LNCaP clone FGC (cell line): Measurements from ENCODE around the gene FRMD6.

Experiments used
- DNase-seq: peaks from one replicate; pipeline ENCODE4 v3.0.0-alpha.2; 2011; ENCODE audit warnings: low read depth
- H3K4me3 ChIP-seq: 2 replicates; pipeline ENCODE4 v1.5.1; 2011; ENCODE audit warnings: mild to moderate bottlenecking, low read depth, low read length, control low read depth
- CTCF ChIP-seq: IDR thresholded peaks from 2 replicates; pipeline ENCODE4 v1.5.1; 2012; ENCODE audit warnings: mild to moderate bottlenecking; ENCODE audit not compliant: control insufficient read depth, insufficient read depth; ENCODE audit errors: extremely low read depth

FRMD6 gene

GRCh38 chr14:51715250-51715649 lies 63.5 kb downstream of the FRMD6 start:
- TF ChIP-seq CTCF: no peak
- DNase-seq: no peak

GRCh38 chr14:51715742-51716141 lies 64.0 kb downstream of the FRMD6 start:
- no peak for DNase-seq
- no peak for TF ChIP-seq CTCF
- no peak overlapping the region for H3K4me3 ChIP-seq

More at GRCh38 chr14:51715250-51715649, 63.5 kb downstream of the FRMD6 start:
- H3K4me3 ChIP-seq: no peak overlapping the region

GRCh38 chr14:51716610-51717009 lies 64.9 kb downstream of the FRMD6 start:
- H3K4me3 ChIP-seq: no peak overlapping the region
- no peak for DNase-seq
- no peak for TF ChIP-seq CTCF

GRCh38 chr14:51717766-51718165 lies 66.1 kb downstream of the FRMD6 start:
- no peak overlapping the region for H3K4me3 ChIP-seq
- no peak for DNase-seq
- no peak for TF ChIP-seq CTCF

- no peak overlapping the region for H3K4me3 ChIP-seq
- TF ChIP-seq CTCF: no peak
- DNase-seq: no peak
Measured at GRCh38 chr14:51719955-51720354, 68.2 kb downstream of the FRMD6 start.

- no peak overlapping the region for H3K4me3 ChIP-seq
- DNase-seq: no peak
- TF ChIP-seq CTCF: no peak
Measured at GRCh38 chr14:51723990-51724389, 72.3 kb downstream of the FRMD6 start.

- no peak overlapping the region for H3K4me3 ChIP-seq
- no peak for TF ChIP-seq CTCF
- no peak for DNase-seq
Measured at GRCh38 chr14:51724650-51725049, 72.9 kb downstream of the FRMD6 start.
